GM18873 (cell line): ENCODE data around the gene ZDHHC11B.
"Not testable (repeated sequence)": the region's sequence is repeated elsewhere in the genome, so short reads cannot be mapped to it uniquely, and the experiment has no call there.

Experiments
- ATAC-seq: cut with Tn5 transposase; IDR thresholded peaks from one replicate; pipeline ENCODE4 v1.9.1; 2021; ENCODE audit warnings: mild to moderate bottlenecking, moderate library complexity, moderate number of reproducible peaks; ENCODE audit not compliant: unreplicated experiment, low FRiP score

The ZDHHC11B gene

GRCh38 chr5:787224-787856 lies 2.8 kb upstream of the ZDHHC11B start:
- not testable (repeated sequence) for ATAC-seq

- ATAC-seq = not testable (repeated sequence)
Observed at GRCh38 chr5:785181-785705, 714 bp upstream of the ZDHHC11B start.

DNA sequence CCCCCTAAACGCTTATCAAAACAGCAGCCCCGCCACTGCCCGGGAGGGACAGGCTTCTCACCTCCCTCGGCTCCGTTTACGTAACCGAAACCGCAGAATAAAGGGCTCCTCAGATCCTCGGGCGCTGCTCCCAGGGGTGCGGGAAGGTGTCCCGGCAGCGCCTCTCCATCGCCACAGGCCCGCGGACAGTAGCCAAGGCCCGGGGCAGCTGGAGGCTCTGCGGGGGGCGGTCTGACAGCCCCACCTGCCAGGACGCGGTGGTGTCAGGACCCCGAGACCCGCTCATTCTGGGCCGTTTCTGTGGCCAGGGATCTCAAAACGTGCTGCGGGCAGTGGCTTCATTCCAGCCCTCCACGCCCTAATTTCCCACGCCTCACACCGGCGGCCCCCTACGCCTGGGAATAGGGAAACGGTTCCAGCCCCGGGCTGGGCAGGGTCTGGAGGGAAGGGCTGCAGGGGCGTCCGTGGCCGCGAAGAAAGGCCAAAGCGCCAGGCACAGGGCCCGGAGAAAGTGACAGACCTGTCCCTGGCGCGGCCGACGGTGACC lies 575 bp downstream of the ZDHHC11B start:
- ATAC-seq = not testable (repeated sequence)

GRCh38 chr5:783049-783802 lies 1.3 kb downstream of the ZDHHC11B start:
- not testable (repeated sequence) for ATAC-seq

GRCh38 chr5:782356-782755 lies 2.2 kb downstream of the ZDHHC11B start:
- not testable (repeated sequence) for ATAC-seq

GRCh38 chr5:780571-780970 lies 4.0 kb downstream of the ZDHHC11B start:
- ATAC-seq = not testable (repeated sequence)

GRCh38 chr5:778967-779366 lies 5.6 kb downstream of the ZDHHC11B start:
- ATAC-seq = not testable (repeated sequence)

DNA sequence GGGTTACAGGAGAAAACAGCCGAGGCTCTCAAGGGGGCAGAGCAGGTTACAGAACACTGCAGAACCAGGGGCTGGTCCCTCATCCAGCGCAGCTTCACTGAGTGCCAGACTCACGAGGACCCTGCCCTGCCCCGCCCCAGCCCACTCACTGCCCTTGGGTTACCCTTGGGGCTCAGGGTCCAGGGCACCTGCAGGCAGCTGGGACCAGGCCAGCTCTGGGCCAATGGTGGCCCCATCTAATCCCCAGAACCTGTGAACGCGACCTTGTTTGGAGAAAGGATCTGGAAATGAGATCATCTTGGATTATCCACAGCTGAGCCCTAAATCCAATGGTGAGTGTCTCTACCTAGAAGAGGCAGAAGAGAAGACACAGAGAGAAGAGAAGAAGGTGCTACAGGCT lies 6.1 kb downstream of the ZDHHC11B start:
- ATAC-seq = not testable (repeated sequence)

GRCh38 chr5:777756-778161 lies 6.8 kb downstream of the ZDHHC11B start:
- ATAC-seq = no peak

- ATAC-seq = no peak
Observed at GRCh38 chr5:776862-777711, 7.4 kb downstream of the ZDHHC11B start.

GRCh38 chr5:775961-776861 lies 8.3 kb downstream of the ZDHHC11B start:
- ATAC-seq = no peak

GRCh38 chr5:775595-775960 lies 9.0 kb downstream of the ZDHHC11B start:
- ATAC-seq = not testable (repeated sequence)

DNA sequence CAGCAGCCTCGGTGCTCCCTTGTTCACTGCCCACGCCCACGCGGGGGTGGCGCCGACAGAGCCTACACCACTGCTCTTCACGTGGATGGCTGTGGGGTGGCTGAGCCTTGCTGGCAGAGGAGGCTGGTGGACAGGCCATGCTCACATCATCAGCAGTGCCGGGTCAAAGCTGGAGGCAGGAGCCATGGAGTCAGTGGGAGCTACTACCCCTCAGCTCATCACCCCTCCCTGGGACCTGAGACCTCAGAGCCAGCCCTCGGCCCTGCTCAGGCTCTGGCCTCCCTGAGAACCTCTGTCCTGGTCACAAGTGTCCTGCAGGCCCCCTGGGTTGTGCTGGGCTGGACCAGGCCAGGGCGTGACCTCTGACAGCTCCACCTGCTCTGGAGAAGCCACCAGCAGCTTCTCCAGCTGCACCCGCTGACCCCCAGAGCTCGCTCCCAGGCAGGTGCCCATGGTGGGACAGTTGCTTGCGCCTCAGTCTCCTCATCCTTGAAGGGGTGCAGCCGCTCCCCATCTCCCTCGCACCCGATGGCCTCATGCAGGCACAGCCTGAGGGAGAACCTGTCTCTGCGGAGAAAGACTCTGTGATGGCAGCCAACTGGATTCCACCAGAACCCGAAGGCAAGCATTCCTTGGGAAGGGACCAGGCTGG lies 9.5 kb downstream of the ZDHHC11B start:
- not testable (repeated sequence) for ATAC-seq

- not testable (repeated sequence) for ATAC-seq
Observed at GRCh38 chr5:774304-774703, 10.2 kb downstream of the ZDHHC11B start.

DNA sequence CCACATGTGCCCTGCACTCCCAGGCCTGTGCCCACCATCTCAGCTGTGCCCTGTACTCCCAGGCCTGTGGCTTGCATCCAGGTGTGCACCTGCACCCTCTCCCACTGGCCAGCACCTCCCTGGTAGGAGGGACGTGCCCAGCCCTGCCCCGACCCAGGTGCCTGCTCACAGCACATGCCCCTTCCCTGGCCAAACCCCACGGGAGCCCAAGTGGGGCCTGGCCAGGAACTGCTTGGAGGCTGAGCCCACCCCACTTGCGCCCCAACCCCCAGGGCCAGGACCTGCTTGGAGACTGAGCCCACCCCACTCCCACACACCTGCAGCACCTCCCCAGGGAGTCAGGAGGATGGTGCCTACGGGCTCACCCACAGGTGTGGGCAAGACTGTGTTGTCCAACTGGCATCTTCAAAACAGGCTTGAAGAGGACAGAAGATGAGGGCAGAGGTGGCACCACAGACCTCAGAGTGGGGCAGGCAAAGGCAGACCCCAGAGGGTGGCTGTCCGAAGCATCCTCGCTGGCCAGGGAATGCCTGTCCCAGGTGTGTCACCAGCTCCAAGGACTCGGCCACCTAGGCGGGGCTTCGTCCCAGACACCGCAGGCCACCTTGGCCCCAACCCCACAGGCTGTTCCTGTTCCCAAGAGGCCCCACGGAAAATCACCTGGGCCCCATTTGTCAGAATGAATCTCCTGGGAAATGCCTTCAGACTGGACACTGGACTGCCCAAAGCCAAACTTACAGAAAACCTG lies 10.8 kb downstream of the ZDHHC11B start:
- ATAC-seq = no peak

DNA sequence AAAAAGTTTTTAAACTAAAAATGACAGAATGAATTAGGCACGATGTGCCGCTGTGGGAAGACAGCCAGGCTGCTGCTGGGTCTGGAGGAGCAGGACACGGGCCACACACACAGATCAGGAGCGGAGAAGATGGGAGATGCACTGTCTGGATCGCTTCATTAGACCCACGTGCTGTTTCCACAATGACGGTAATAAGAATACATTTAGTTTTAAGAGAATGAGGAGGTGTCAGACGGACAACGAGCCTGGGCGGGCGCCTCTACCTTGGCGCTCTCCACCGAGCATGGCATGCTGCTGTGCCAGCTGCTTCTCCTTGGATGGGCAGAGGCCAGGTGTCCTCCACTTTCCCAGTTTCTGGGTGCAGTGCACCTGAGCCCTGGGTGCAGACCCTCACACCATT lies 11.6 kb downstream of the ZDHHC11B start:
- not testable (repeated sequence) for ATAC-seq

DNA sequence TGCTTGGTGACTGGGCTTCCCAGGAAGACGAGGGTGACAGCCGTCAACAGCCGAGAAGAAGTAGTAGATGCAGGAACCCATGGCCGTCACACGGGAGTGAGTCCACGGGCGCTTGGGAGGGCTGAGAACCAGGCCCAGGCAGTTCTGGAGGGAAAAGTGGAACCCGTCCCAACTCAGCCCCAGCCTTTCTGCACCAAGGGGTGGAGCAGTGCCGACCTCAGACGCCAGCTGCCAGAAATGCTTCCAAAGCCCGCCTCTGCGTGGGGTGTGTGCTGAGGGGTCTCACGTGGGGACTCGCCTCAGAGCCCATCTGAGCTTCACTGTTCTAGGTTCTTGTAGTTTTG lies 12.0 kb downstream of the ZDHHC11B start:
- ATAC-seq = not testable (repeated sequence)

DNA sequence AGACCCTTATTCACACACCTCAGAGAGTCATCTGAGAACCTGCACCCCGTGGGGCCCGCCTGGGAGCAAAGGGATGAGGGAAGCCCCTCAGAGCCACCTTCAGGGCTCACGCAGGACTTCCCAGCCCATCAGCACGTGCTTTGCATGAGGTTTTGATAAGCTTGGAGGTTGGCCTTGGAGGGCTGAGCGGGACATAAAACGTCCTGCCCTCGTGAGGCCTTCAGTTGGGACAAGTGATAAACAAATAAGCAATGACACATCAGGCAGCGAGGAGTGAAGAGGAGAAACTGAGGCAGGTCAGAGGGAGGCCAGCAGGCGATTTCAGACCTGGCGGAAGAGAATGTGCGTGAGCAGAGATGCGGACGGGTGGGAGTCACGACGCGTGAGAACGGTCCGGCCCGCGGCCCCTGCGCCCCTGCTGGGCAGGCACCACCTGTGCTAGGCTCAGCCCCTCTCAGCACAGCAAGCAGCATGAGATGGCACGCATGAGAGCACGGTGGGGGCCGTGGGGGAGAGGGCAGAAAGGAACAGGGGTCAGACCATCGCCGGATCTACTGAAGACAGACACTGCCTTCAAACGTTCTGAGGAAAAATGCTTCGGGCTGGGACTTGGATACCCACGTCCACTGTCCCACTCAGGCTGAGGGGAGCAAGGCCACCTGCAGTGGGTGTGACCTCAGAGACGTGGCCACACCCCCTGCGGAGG lies 12.5 kb downstream of the ZDHHC11B start:
- not testable (repeated sequence) for ATAC-seq
